GM23248 (cell line): ENCODE measurements around the gene LPAR1.

ENCODE experiments used
- EZH2 ChIP-seq: fragments of 200-600 bp; sonication (generic); IDR thresholded peaks from 2 replicates; pipeline ENCODE4 v1.6.1; 2018; ENCODE audit warnings: antibody characterized with exemption, mild to moderate bottlenecking; ENCODE audit not compliant: insufficient read depth, poor library complexity, severe bottlenecking
- EZH2phosphoT487 ChIP-seq: fragments of 200-600 bp; sonication (generic); IDR thresholded peaks from 2 replicates; pipeline ENCODE4 v1.6.1; 2018; ENCODE audit warnings: antibody characterized with exemption, moderate library complexity, mild to moderate bottlenecking, low read depth; ENCODE audit not compliant: insufficient read depth

DNA sequence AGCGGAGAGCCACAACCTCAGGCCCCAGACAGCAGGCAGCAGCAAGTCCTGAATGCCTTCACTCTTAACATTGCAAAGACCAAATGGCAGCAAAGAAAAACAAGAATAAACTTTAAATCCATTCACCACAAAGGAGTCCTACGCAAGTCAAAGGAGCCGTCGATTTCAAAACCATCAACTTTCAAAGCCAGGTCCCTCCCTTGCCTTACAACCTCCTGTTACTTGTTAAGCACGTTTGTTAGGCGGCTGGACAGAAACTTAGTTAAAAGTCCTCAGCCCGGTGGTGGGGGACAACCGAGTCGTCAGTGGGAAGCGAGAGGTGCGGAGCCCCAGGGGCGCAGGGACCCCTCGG, 938 bp downstream of the LPAR1 start:
- TF ChIP-seq EZH2phosphoT487 (no peak), EZH2 (no peak)
